Hepatic stellate cell (primary cell): ENCODE measurements around the gene FBXL2.
"Not testable (repeated sequence)": the region's sequence is repeated elsewhere in the genome, so short reads cannot be mapped to it uniquely, and the experiment has no call there.

Experiments
- DNase-seq: peaks from one replicate; pipeline ENCODE4 v3.0.0; 2011; ENCODE audit warnings: low spot score

Gene FBXL2

DNA sequence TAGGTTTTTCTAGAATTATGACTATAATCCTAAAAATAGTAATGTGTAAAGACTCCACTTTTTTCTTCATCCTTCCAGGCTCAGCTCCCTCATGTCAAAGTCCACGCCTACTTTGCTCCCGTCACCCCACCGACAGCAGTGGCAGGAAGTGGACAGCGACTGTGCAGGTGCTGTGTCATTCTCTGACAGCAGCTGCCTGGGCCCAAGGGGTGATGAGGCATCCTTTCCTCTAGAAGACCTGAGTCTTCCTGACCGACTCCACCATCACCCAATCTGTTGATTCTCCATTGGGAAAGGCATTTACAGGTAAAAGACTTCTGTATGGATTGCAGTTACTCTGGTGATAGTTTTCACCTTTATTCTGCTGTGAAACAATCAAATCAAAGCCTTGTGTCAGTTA lies 108.2 kb downstream of the FBXL2 start:
- DNase-seq: no peak

DNA sequence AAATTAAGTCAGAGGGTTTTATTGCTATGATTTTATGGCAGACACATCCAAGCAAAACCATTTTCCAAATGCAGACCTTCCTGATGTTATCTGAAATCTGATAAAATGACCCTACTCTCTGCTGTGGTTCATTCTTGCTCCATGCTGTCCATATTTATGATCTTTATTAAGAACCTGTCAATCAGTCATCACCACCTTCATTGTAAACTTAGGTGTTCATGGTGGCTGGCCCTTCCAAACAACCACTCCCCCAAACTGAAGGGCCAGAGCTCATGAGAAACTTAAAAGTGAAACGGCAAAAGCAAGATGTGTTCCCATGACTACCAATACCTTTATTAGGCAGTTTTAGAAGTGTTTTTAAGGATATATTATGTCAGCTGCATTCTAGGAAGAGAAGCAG lies 109.4 kb downstream of the FBXL2 start:
- no peak for DNase-seq

DNA sequence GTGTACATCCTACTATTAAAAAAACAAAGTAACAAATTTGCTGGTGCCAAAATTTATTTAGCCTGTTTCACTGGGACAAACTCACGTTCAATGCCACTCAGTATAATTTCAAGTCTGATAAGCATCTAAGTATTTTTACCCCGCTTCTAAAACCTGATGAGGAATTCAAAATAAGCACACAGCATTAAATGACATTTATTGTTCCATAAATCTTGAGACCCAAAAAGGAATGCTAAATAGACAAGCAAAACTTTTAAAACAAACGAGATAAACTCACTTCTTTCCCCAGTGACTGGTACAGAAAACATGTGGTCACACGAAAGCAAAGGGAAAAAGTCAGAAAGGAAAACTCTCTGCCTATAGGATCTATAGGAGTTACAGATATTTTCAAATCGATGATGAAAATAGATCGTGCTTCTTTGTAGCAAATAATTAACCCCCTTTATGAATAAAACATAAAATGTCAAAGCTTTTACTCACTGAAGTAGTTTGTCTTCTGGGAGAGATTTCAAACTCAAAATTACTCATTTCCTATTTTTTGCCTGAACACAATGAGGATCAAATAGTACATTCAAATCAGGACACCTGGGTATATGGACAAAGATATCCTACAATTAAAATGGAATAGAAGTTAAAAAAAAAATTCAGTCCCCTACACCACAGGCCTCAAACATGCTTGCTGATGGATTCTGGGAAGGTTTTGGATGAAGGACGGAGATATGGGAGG lies 111.3 kb downstream of the FBXL2 start:
- no peak for DNase-seq

- DNase-seq: no peak
Measured at GRCh38 chr3:33389908-33390307, 112.7 kb downstream of the FBXL2 start.

GRCh38 chr3:33391255-33391995 lies 114.2 kb downstream of the FBXL2 start:
- no peak for DNase-seq

GRCh38 chr3:33392144-33392543 lies 114.9 kb downstream of the FBXL2 start:
- DNase-seq: no peak

- DNase-seq: peak; percentile 87
Measured at GRCh38 chr3:33392703-33393125, 115.5 kb downstream of the FBXL2 start.

GRCh38 chr3:33394403-33395054 lies 117.3 kb downstream of the FBXL2 start:
- DNase-seq: no peak

- DNase-seq: no peak
Measured at GRCh38 chr3:33395900-33396299, 118.7 kb downstream of the FBXL2 start.

DNA sequence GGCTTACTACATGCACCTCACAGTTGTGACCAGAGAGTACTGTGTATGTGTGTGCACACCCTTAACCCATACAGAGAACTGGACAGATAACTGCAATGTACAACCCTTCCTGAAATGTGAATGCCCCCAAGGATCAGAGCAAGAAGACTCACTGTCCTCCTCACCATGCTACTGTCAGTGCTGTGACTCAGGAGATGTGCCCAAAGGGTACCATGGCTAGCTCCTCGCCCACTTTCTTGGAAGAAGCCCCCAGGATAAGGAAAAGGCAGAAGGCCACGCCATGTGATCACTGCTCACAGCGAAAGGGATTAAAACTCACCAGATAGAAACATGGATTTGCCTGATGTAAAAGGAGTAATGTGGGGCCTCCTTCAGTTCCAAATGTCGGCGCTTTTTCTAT lies 121.2 kb downstream of the FBXL2 start:
- DNase-seq: no peak

DNA sequence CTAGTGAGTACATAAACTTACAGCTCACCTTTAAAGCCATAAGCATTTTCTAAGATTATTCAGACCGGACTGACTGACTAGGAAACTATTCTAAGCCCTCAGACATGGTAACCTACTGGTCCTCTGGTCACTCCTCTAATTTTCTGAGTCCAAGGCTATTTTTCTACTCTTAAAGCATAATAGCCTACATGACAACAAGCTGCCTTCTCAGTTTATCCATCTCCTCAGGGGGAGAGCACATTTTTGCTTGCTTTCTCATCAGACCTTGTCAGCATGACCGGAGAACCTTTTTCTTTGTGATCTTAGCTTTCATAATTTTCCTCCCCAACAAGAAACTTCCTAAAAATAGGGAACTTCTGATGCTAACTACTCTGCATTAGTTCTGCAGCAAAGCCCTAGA lies 124.5 kb downstream of the FBXL2 start:
- DNase-seq: no peak

GRCh38 chr3:33402936-33403335 lies 125.7 kb downstream of the FBXL2 start:
- no peak for DNase-seq

DNA sequence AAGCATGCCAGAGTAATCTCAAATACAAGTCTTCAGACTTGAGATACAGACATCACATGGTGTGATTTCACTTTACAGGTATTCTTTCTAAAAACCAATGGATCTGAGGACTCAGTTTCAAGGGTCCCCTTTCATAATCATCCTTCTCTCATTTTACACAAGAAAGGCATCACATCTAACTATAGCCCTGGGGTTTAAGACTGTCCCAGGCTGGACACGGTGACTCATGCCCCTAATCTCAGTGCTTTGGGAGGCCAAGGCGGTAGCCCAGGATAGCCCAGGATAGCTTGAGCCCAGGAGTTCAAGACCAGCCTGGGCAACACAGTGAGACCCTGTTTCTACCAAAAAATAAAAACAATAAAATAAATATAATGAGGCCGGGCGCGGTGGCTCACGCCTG lies 126.5 kb downstream of the FBXL2 start:
- DNase-seq: no peak

- not testable (repeated sequence) for DNase-seq
Measured at GRCh38 chr3:33410816-33411215, 133.6 kb downstream of the FBXL2 start.

- no peak for DNase-seq
Measured at GRCh38 chr3:33417066-33417673, 139.9 kb downstream of the FBXL2 start.

GRCh38 chr3:33419948-33420347 lies 142.7 kb downstream of the FBXL2 start:
- no peak for DNase-seq

- no peak for DNase-seq
Measured at GRCh38 chr3:33420966-33421365, 143.7 kb downstream of the FBXL2 start.

- DNase-seq: no peak
Measured at GRCh38 chr3:33424606-33425452, 147.6 kb downstream of the FBXL2 start.

DNA sequence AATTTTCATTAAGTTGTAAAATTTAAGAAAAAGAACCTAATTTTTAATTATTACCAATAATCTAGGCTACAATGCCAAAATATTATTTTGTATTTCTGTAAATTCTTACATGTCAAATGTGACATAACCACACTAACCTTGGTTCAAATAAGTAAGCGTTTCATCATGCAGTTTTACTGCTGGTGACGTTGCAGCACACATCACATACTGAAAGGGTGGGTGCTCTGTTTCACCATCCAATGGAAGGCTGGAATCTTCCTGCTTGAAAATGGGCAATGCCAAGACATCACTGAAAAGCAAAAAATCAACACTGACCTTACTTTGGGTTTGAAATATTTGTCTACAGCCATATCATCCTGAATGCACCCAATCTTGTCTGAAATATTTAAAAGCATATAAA lies 148.2 kb downstream of the FBXL2 start:
- DNase-seq: no peak

GRCh38 chr3:33426068-33426467 lies 148.8 kb downstream of the FBXL2 start:
- DNase-seq: no peak

DNA sequence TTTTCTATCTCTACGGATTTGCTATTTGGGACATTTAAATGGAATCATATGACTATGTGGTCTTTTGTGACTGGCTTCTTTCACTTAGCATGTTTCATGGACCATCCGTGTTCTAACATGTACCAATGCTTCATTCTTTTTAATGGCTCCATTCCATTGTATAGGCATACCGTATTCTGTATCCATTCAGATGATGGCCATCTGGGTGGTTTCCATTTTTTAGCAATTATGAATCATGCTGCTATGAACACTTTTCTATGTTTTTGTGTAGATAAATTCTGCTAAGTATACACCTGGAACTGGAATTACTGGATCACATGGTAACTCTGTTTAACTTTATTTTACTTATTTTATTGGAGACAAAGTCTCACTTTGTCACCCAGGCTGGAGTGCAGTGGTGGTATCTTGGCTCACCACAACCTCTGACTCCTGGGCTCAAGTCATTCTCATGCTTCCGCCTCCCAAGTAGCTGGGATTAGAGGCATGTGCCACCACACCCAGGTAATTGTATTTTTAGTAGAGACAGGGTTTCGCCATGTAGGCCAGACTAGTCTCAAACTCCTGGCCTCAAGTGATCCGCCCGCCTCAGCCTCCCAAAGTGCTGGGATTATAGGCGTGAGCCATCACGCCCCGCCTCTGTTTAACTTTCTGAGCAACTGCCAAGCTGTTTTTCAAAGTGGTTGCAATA lies 149.5 kb downstream of the FBXL2 start:
- no peak for DNase-seq
